GM18951 (cell line): Measurements from ENCODE around the gene EID3.

Experiments used
- POLR2A ChIP-seq: IDR thresholded peaks from 4 replicates; pipeline ENCODE4 v1.6.1; 2011; ENCODE audit warnings: mild to moderate bottlenecking; ENCODE audit not compliant: insufficient read length, insufficient read depth; ENCODE audit errors: extremely low read depth
- in situ Hi-C: fragments of 300-500 bp; cut with MboI; formaldehyde crosslinking; loops from one replicate; pipeline ENCODE4 v1.12.0; 2022; ENCODE audit warnings: low sequenced_read_pairs, mixed read lengths, inconsistent platforms; ENCODE audit not compliant: unreplicated experiment

The EID3 gene

GRCh38 chr12:104294927-104295668 is 8.4 kb upstream of the EID3 start:
- no peak for TF ChIP-seq POLR2A
- in situ Hi-C loops, result no loop called here

- in situ Hi-C loops, result no loop called here
- TF ChIP-seq POLR2A, result no peak
Measured at GRCh38 chr12:104295954-104296353, 7.6 kb upstream of the EID3 start.

- no peak for TF ChIP-seq POLR2A
- in situ Hi-C loops, result no loop called here
Measured at GRCh38 chr12:104296718-104297117, 6.8 kb upstream of the EID3 start.

- TF ChIP-seq POLR2A, result no peak
- in situ Hi-C loops, result no loop called here
Measured at GRCh38 chr12:104297477-104298113, 5.9 kb upstream of the EID3 start.

- TF ChIP-seq POLR2A, result no peak
- in situ Hi-C loops, result no loop called here
Measured at GRCh38 chr12:104299842-104300481, 3.6 kb upstream of the EID3 start.

GRCh38 chr12:104304261-104305009 is 896 bp downstream of the EID3 start:
- in situ Hi-C loops, result no loop called here
- no peak for TF ChIP-seq POLR2A

GRCh38 chr12:104305349-104305748 is 1.8 kb downstream of the EID3 start:
- no peak for TF ChIP-seq POLR2A
- in situ Hi-C loops, result no loop called here

GRCh38 chr12:104306376-104306775 is 2.8 kb downstream of the EID3 start:
- in situ Hi-C loops, result no loop called here
- no peak for TF ChIP-seq POLR2A

GRCh38 chr12:104306943-104307654 is 3.6 kb downstream of the EID3 start:
- in situ Hi-C loops, result no loop called here
- no peak for TF ChIP-seq POLR2A

- no peak for TF ChIP-seq POLR2A
- in situ Hi-C loops, result no loop called here
Measured at GRCh38 chr12:104307655-104308000, 4.1 kb downstream of the EID3 start.

- TF ChIP-seq POLR2A, result no peak
- in situ Hi-C loops, result no loop called here
Measured at GRCh38 chr12:104309446-104309993, 6.0 kb downstream of the EID3 start.

- in situ Hi-C loops, result no loop called here
- no peak for TF ChIP-seq POLR2A
Measured at GRCh38 chr12:104310751-104311633, 7.5 kb downstream of the EID3 start.
